OCI-M1 (cell line): ENCODE results near the gene ZDHHC20.

Source experiments
- DNase-seq: peaks from one replicate; lab custom pipeline; 2025; lab: John Stamatoyannopoulos, UW

The ZDHHC20 gene

GRCh38 chr13:21361123-21361522 is 98.0 kb downstream of the ZDHHC20 start:
- DNase-seq, result no peak

GRCh38 chr13:21360463-21360862 is 98.6 kb downstream of the ZDHHC20 start:
- no peak for DNase-seq

- DNase-seq, result no peak
These were observed 99.2 kb downstream of the ZDHHC20 start for GRCh38 chr13:21359855-21360254.

GRCh38 chr13:21355304-21355703 is 103.8 kb downstream of the ZDHHC20 start:
- DNase-seq, result no peak

GRCh38 chr13:21354721-21355120 is 104.4 kb downstream of the ZDHHC20 start:
- no peak for DNase-seq

- DNase-seq, result peak; percentile 35
These were observed 110.5 kb downstream of the ZDHHC20 start for GRCh38 chr13:21348488-21349120.

GRCh38 chr13:21347753-21348318 is 111.3 kb downstream of the ZDHHC20 start:
- DNase-seq, result no peak

- DNase-seq, result no peak
These were observed 114.4 kb downstream of the ZDHHC20 start for GRCh38 chr13:21344662-21345176.

GRCh38 chr13:21343659-21344058 is 115.4 kb downstream of the ZDHHC20 start:
- DNase-seq, result no peak

GRCh38 chr13:21342699-21343442 is 116.2 kb downstream of the ZDHHC20 start:
- no peak for DNase-seq

- DNase-seq, result no peak
These were observed 117.3 kb downstream of the ZDHHC20 start for GRCh38 chr13:21341637-21342422.

- DNase-seq, result no peak
These were observed 120.3 kb downstream of the ZDHHC20 start for GRCh38 chr13:21338639-21339278.

GRCh38 chr13:21338156-21338555 is 120.9 kb downstream of the ZDHHC20 start:
- no peak for DNase-seq

- no peak for DNase-seq
These were observed 122.3 kb downstream of the ZDHHC20 start for GRCh38 chr13:21336609-21337349.

GRCh38 chr13:21333186-21333585 is 125.9 kb downstream of the ZDHHC20 start:
- DNase-seq, result no peak

GRCh38 chr13:21330126-21330861 is 128.8 kb downstream of the ZDHHC20 start:
- no peak for DNase-seq

GRCh38 chr13:21328836-21329477 is 130.1 kb downstream of the ZDHHC20 start:
- DNase-seq, result no peak

GRCh38 chr13:21328201-21328600 is 130.9 kb downstream of the ZDHHC20 start:
- no peak for DNase-seq

GRCh38 chr13:21326155-21327031 is 132.7 kb downstream of the ZDHHC20 start:
- no peak for DNase-seq
